HG02970 (cell line): ENCODE results near the gene FBXO24.

ENCODE experiments used
- ATAC-seq: cut with Tn5 transposase; IDR thresholded peaks from one replicate; pipeline ENCODE4 v1.9.1; 2021; ENCODE audit warnings: mild to moderate bottlenecking, moderate library complexity, moderate number of reproducible peaks; ENCODE audit not compliant: unreplicated experiment, low FRiP score

FBXO24 gene

DNA sequence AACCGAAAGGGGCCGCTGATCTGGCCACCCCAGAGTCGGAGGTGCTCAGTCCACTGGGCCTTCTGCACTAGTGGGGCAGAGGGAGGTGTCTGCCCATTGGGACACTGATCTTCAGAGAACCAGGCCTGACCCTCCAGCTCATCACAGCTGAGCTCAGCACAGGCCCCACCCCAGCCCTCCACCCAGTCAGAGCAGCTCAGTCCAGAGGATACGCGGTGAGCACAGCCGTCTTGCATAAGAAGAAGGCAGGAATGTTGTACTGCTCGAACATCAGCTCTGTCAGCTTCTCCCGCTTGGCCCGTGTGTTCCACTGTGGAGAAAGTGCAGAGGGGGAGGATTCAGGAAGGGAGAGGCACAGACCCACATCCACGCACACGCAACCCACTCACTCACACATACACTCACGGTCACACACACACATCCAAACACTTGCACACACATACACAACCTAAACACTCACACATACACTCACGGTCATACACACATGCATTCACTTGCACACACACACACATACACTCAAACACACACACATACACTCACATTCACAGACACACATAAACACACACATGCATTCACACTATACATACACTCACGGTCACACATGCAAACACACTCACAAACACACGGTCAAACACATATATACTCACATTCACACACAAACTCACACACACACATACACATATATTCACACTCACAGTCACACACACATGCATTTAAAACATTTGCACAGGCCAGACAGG, 63.9 kb downstream of the FBXO24 start:
- ATAC-seq: no peak
